GM23338 (cell line): ENCODE results near the gene RBM42. TPM values are rescaled to one million over a fixed set of nuclear protein-coding genes. Genes with fewer than 3 reads are reported as not detected.

Experiments
- ATAC-seq: fragments of 200-7000 bp; cut with Tn5 transposase; 3 replicates; pipeline ENCODE4 v1.9.1; 2020
- DNase-seq: peaks from one replicate; pipeline ENCODE4 v3.0.0-alpha.2; 2015; ENCODE audit warnings: low spot score
- H2AFZ ChIP-seq: fragments of 200-600 bp; sonication (generic); 2 replicates; pipeline ENCODE4 v1.8.0; 2016; ENCODE audit warnings: antibody characterized with exemption, mild to moderate bottlenecking, moderate library complexity
- H3F3A ChIP-seq: fragments of 200-600 bp; sonication (generic); replicated peaks from 2 replicates; pipeline ENCODE4 v1.8.0; 2017; ENCODE audit warnings: antibody characterized with exemption, mixed run types, low read depth
- H3K27ac ChIP-seq: fragments of 200-600 bp; sonication (generic); 2 replicates; pipeline ENCODE4 v1.6.1; 2016; ENCODE audit warnings: low read depth
- H3K27me3 ChIP-seq: fragments of 200-600 bp; sonication (generic); 2 replicates; pipeline ENCODE4 v1.8.0; 2016; ENCODE audit warnings: mild to moderate bottlenecking, mixed run types, moderate library complexity; ENCODE audit not compliant: insufficient read depth
- H3K36me3 ChIP-seq: fragments of 200-600 bp; sonication (generic); 2 replicates; pipeline ENCODE4 v1.8.0; 2016; ENCODE audit warnings: mild to moderate bottlenecking; ENCODE audit not compliant: insufficient read depth
- H3K4me1 ChIP-seq: fragments of 200-600 bp; sonication (generic); 2 replicates; pipeline ENCODE4 v1.8.0; 2016; ENCODE audit warnings: mild to moderate bottlenecking, moderate library complexity; ENCODE audit not compliant: insufficient read depth
- H3K4me2 ChIP-seq: fragments of 200-600 bp; sonication (generic); 2 replicates; pipeline ENCODE4 v1.7.1; 2017; ENCODE audit warnings: mixed run types
- H3K4me3 ChIP-seq: fragments of 200-600 bp; sonication (generic); 2 replicates; pipeline ENCODE4 v1.6.1; 2016; ENCODE audit warnings: mixed run types
- H3K79me2 ChIP-seq: fragments of 200-600 bp; sonication (generic); replicated peaks from 2 replicates; pipeline ENCODE4 v1.8.0; 2017; ENCODE audit warnings: mild to moderate bottlenecking; ENCODE audit not compliant: insufficient read depth
- H3K9me2 ChIP-seq: fragments of 200-600 bp; sonication (generic); 2 replicates; pipeline ENCODE4 v1.8.0; 2017; ENCODE audit not compliant: insufficient read depth
- H4K20me1 ChIP-seq: fragments of 200-600 bp; sonication (generic); replicated peaks from 2 replicates; pipeline ENCODE4 v1.8.0; 2017; ENCODE audit warnings: mild to moderate bottlenecking; ENCODE audit not compliant: insufficient read depth
- H3K27ac Mint-ChIP-seq: 2 replicates; pipeline ENCODE4 v1.8.0; 2020; ENCODE audit warnings: inconsistent platforms, mild to moderate bottlenecking, moderate library complexity, mixed read lengths
- H3K27me3 Mint-ChIP-seq: 3 replicates; pipeline ENCODE4 v1.8.0; 2022; ENCODE audit warnings: low read depth, mild to moderate bottlenecking, moderate library complexity, mixed read lengths, inconsistent platforms; ENCODE audit not compliant: insufficient read depth, poor library complexity
- H3K36me3 Mint-ChIP-seq: 3 replicates; pipeline ENCODE4 v1.8.0; 2021; ENCODE audit warnings: low read depth, mild to moderate bottlenecking, inconsistent platforms, moderate library complexity, mixed read lengths
- H3K4me1 Mint-ChIP-seq: 3 replicates; pipeline ENCODE4 v1.8.0; 2020; ENCODE audit warnings: mild to moderate bottlenecking, inconsistent platforms, mixed read lengths
- H3K4me3 Mint-ChIP-seq: 3 replicates; pipeline ENCODE4 v1.8.0; 2021; ENCODE audit warnings: moderate library complexity, mild to moderate bottlenecking, inconsistent platforms, mixed read lengths
- H3K9me3 Mint-ChIP-seq: 3 replicates; pipeline ENCODE4 v1.8.0; 2020; ENCODE audit warnings: moderate library complexity, mild to moderate bottlenecking, inconsistent platforms, mixed read lengths
- CREB1 ChIP-seq: fragments of 250-450 bp; sonication (Bioruptor Pico); IDR thresholded peaks from 2 replicates; pipeline ENCODE4 v1.5.0; 2020; ENCODE audit warnings: low read depth, mild to moderate bottlenecking, moderate library complexity
- CTCF ChIP-seq, 2 experiments: fragments of 200-600 bp in 1 of 2; sonication (generic) in 1 of 2; conservative IDR thresholded peaks; 2 replicates each; pipeline versions ENCODE4 v1.5.1 to v1.6.1; 2016 to 2017; ENCODE audit warnings: antibody characterized with exemption in 2 of 2, low read depth in 2 of 2, mild to moderate bottlenecking in 2 of 2, moderate library complexity in 1 of 2
- ETS1 ChIP-seq: IDR thresholded peaks from 2 replicates; pipeline ENCODE4 v1.6.1; 2016; ENCODE audit warnings: antibody characterized with exemption
- EZH2 ChIP-seq: fragments of 200-600 bp; sonication (generic); IDR thresholded peaks from one replicate; pipeline ENCODE4 v1.8.0; 2017; ENCODE audit warnings: antibody characterized with exemption, mild to moderate bottlenecking, low read depth; ENCODE audit not compliant: unreplicated experiment
- JUNB ChIP-seq: IDR thresholded peaks from one replicate; pipeline ENCODE4 v1.6.1; 2016; ENCODE audit warnings: antibody characterized with exemption; ENCODE audit not compliant: unreplicated experiment
- POLR2AphosphoS5 ChIP-seq: IDR thresholded peaks from 2 replicates; pipeline ENCODE4 v1.6.1; 2016; ENCODE audit warnings: antibody characterized with exemption, low read depth
- REST ChIP-seq: IDR thresholded peaks from one replicate; pipeline ENCODE4 v1.6.1; 2018; ENCODE audit warnings: antibody characterized with exemption; ENCODE audit not compliant: unreplicated experiment
- STAT1 ChIP-seq: IDR thresholded peaks from one replicate; pipeline ENCODE4 v1.6.1; 2016; ENCODE audit warnings: antibody characterized with exemption; ENCODE audit not compliant: unreplicated experiment
- ZNF114 ChIP-seq: fragments of 250-450 bp; sonication (Bioruptor Pico); IDR thresholded peaks from 2 replicates; pipeline ENCODE4 v1.5.0; 2020; ENCODE audit warnings: mild to moderate bottlenecking, moderate library complexity
- ZNF331 ChIP-seq: fragments of 250-450 bp; sonication (Bioruptor Pico); IDR thresholded peaks from 2 replicates; pipeline ENCODE4 v1.5.0; 2020; ENCODE audit warnings: low read depth, mild to moderate bottlenecking, moderate library complexity
- ZNF462 ChIP-seq: fragments of 250-450 bp; sonication (Bioruptor Pico); IDR thresholded peaks from 2 replicates; pipeline ENCODE4 v1.5.0; 2020; ENCODE audit warnings: mild to moderate bottlenecking, moderate library complexity
- polyA plus RNA-seq: library from polyadenylated mRNA; unstranded; fragments of >200 nt; fragmentation: Nextera tagmentation; extraction: Ambion mirVana; gene quantifications from 2 replicates; pipeline ENCODE4 v1.2.1, GENCODE V29; 2016
- total RNA-seq: library from RNA; depleted of rRNA; stranded (reverse); fragments of >200 nt; shearing (Covaris generic); gene quantifications from 2 replicates; pipeline ENCODE4 v1.2.3, GENCODE V29; 2014

Gene RBM42
- total and polyA plus RNA-seq, 2 experiments from 2014 or later: 74.7 to 82.9 TPM

GRCh38 chr19:35642312-35642711 is 13.5 kb downstream of the RBM42 start:
- Mint-ChIP-seq H3K27ac (no peak overlapping the region), H3K27me3 (peaks cover 22% of the 10 kb centered on the region), H3K36me3 (peaks cover 6% of the 10 kb centered on the region; the same call in 2 of the 3 replicates), H3K4me1 (peaks cover 37% of the 10 kb centered on the region), H3K9me3 (no peaks in the 10 kb centered on the region; the same call in 1 of the 3 replicates), H3K4me3 (peak overlapping the region; percentile 83)
- H3K36me3 ChIP-seq: no peaks in the 10 kb centered on the region
- H3K9me2 ChIP-seq: no peaks in the 10 kb centered on the region
- H3K4me3 ChIP-seq: peak overlapping the region; percentile 78
- no peaks in the 10 kb centered on the region for H4K20me1 ChIP-seq
- TF ChIP-seq ZNF462 (CRISPR knock-in tag) (no peak), REST (no peak), ZNF331 (no peak), STAT1 (no peak), ZNF114 (CRISPR knock-in tag) (no peak), CTCF (conservative IDR thresholded peaks at IDR 0.05; ENCODE audit: low read depth in 2 of 2) (no peak), EZH2 (no peak), ETS1 (no peak), POLR2AphosphoS5 (no peak), CREB1 (CRISPR knock-in tag) (no peak), JUNB (no peak)
- peak; percentile 21 for DNase-seq
- 0 out of 2 replicates have a peak, but pooled peaks cover 15% of the 10 kb centered on the region for H3F3A ChIP-seq
- peaks cover 29% of the 10 kb centered on the region for H3K4me1 ChIP-seq
- H3K27ac ChIP-seq: no peak overlapping the region
- no peak for ATAC-seq
- H3K27me3 ChIP-seq: peaks cover 27% of the 10 kb centered on the region; the same call in 1 of the 2 replicates
- no peaks in the 10 kb centered on the region for H3K79me2 ChIP-seq
- no peak overlapping the region for H2AFZ ChIP-seq
- peak overlapping the region; percentile 95 for H3K4me2 ChIP-seq
